Measurements from ENCODE around the gene VAV2.

VAV2 gene

GRCh38 chr9:133879615-133880014, 112.5 kb downstream of the VAV2 start:
- Histone ChIP-seq H3K9me3 (ENCODE audit: insufficient read depth, low read length) (no peaks in the 10 kb centered on the region), H3K36me3 (ENCODE audit: low read length) (no peaks in the 10 kb centered on the region), H3K4me3 (ENCODE audit: insufficient read depth, low read length, poor library complexity, severe bottlenecking) (no peak overlapping the region), H4K20me1 (ENCODE audit: low read depth, low read length) (no peaks in the 10 kb centered on the region; the same call in 1 of the 2 replicates), H3K27ac (ENCODE audit: low read depth, low read length) (no peak overlapping the region), H3K9ac (ENCODE audit: low read length) (no peak overlapping the region), H3K9me2 (replicated peaks; ENCODE audit: insufficient read depth, low read length) (no peaks in the 10 kb centered on the region), H3K4me2 (ENCODE audit: low read depth, low read length, poor library complexity, severe bottlenecking) (no peak overlapping the region), H2AFZ (ENCODE audit: low read depth, low read length, severe bottlenecking) (no peak overlapping the region), H3K79me2 (ENCODE audit: insufficient read depth, low read length) (peaks cover 68% of the 10 kb centered on the region), H3F3A (ENCODE audit: insufficient read depth) (no peaks in the 10 kb centered on the region), H3K27me3 (ENCODE audit: low read length) (no peaks in the 10 kb centered on the region)
- TF ChIP-seq CTCF (IDR thresholded peaks at IDR 0.05; ENCODE audit: insufficient read depth, low read length, poor library complexity, severe bottlenecking) (no peak), EZH2phosphoT487 (conservative IDR thresholded peaks at IDR 0.05; ENCODE audit: low read length) (no peak)

GRCh38 chr9:133878402-133878801, 113.7 kb downstream of the VAV2 start:
- TF ChIP-seq EZH2phosphoT487 (conservative IDR thresholded peaks at IDR 0.05; ENCODE audit: low read length) (no peak), CTCF (IDR thresholded peaks at IDR 0.05; ENCODE audit: insufficient read depth, low read length, poor library complexity, severe bottlenecking) (no peak)
- Histone ChIP-seq H3K79me2 (ENCODE audit: insufficient read depth, low read length) (peaks cover 63% of the 10 kb centered on the region), H3F3A (ENCODE audit: insufficient read depth) (no peaks in the 10 kb centered on the region), H3K36me3 (ENCODE audit: low read length) (no peaks in the 10 kb centered on the region), H3K27me3 (ENCODE audit: low read length) (no peaks in the 10 kb centered on the region), H4K20me1 (ENCODE audit: low read depth, low read length) (no peaks in the 10 kb centered on the region; the same call in 1 of the 2 replicates), H3K27ac (ENCODE audit: low read depth, low read length) (no peak overlapping the region), H3K9me2 (replicated peaks; ENCODE audit: insufficient read depth, low read length) (no peaks in the 10 kb centered on the region), H3K9ac (ENCODE audit: low read length) (no peak overlapping the region), H2AFZ (ENCODE audit: low read depth, low read length, severe bottlenecking) (no peak overlapping the region), H3K9me3 (ENCODE audit: insufficient read depth, low read length) (no peaks in the 10 kb centered on the region), H3K4me3 (ENCODE audit: insufficient read depth, low read length, poor library complexity, severe bottlenecking) (no peak overlapping the region), H3K4me2 (ENCODE audit: low read depth, low read length, poor library complexity, severe bottlenecking) (no peak overlapping the region)

- Histone ChIP-seq H3K79me2 (ENCODE audit: insufficient read depth, low read length) (peaks cover 63% of the 10 kb centered on the region), H2AFZ (ENCODE audit: low read depth, low read length, severe bottlenecking) (no peak overlapping the region), H3K9ac (ENCODE audit: low read length) (no peak overlapping the region), H3K9me3 (ENCODE audit: insufficient read depth, low read length) (no peaks in the 10 kb centered on the region), H3K27ac (ENCODE audit: low read depth, low read length) (no peak overlapping the region), H3K27me3 (ENCODE audit: low read length) (no peaks in the 10 kb centered on the region), H3K4me3 (ENCODE audit: insufficient read depth, low read length, poor library complexity, severe bottlenecking) (no peak overlapping the region), H3K4me2 (ENCODE audit: low read depth, low read length, poor library complexity, severe bottlenecking) (no peak overlapping the region), H4K20me1 (ENCODE audit: low read depth, low read length) (no peaks in the 10 kb centered on the region; the same call in 1 of the 2 replicates), H3F3A (ENCODE audit: insufficient read depth) (no peaks in the 10 kb centered on the region), H3K9me2 (replicated peaks; ENCODE audit: insufficient read depth, low read length) (no peaks in the 10 kb centered on the region), H3K36me3 (ENCODE audit: low read length) (no peaks in the 10 kb centered on the region)
- TF ChIP-seq CTCF (IDR thresholded peaks at IDR 0.05; ENCODE audit: insufficient read depth, low read length, poor library complexity, severe bottlenecking) (no peak), EZH2phosphoT487 (conservative IDR thresholded peaks at IDR 0.05; ENCODE audit: low read length) (no peak)
Observed at GRCh38 chr9:133877967-133878366, 114.2 kb downstream of the VAV2 start.
